ENCODE measurements around the gene SNRK.

DNA sequence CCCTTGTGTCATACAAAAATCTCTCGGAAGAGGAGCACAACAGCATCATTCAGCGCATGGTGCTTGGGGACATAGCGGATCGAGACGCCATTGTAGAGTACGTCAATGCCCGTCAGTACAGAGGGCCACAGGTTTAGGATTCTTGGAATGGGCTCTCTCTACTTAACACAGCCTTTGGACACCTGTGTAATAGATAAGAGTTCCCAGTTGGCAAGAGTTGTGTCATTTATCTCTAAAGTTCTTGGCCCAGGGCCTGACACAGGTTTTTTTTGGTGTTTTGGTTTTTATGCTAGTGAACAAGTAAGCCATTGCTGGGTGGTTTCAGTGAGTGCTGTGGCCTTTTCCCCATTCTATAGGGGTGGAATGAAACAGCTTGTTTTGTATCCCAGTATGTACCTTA lies 54.1 kb downstream of the SNRK start:
- no peak for TF ChIP-seq EZH2phosphoT487 (conservative IDR thresholded peaks at IDR 0.05; ENCODE audit: low read length)
- TF ChIP-seq, protein P1, sequence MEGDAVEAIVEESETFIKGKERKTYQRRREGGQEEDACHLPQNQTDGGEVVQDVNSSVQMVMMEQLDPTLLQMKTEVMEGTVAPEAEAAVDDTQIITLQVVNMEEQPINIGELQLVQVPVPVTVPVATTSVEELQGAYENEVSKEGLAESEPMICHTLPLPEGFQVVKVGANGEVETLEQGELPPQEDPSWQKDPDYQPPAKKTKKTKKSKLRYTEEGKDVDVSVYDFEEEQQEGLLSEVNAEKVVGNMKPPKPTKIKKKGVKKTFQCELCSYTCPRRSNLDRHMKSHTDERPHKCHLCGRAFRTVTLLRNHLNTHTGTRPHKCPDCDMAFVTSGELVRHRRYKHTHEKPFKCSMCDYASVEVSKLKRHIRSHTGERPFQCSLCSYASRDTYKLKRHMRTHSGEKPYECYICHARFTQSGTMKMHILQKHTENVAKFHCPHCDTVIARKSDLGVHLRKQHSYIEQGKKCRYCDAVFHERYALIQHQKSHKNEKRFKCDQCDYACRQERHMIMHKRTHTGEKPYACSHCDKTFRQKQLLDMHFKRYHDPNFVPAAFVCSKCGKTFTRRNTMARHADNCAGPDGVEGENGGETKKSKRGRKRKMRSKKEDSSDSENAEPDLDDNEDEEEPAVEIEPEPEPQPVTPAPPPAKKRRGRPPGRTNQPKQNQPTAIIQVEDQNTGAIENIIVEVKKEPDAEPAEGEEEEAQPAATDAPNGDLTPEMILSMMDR (IDR thresholded peaks at IDR 0.05; ENCODE audit: insufficient read depth, low read length, poor library complexity, severe bottlenecking): no peak
